ENCODE data around the gene TREH.

DNA sequence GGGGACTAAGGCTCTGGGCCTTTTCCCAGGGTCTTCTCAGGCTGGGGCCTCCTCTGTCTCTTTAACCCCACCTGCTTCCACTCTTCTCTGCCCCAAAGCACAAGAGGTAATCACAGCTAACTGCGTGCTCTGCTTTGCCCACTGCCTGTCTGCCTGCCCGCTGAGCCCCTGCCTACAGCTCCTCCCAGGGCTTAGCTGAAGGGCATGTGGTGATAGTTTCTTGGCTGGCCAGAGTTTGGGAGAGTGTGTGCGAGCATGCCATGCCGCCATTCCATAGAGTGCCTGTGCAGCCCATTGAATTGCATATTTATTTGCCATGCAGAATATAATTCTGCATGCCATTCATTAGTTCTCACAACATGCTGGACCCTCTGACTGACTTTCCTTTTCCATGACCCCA lies 39.6 kb downstream of the TREH start:
- TF ChIP-seq EZH2 (IDR thresholded peaks at IDR 0.05; ENCODE audit: insufficient read depth, poor library complexity, severe bottlenecking) (no peak), EZH2phosphoT487 (IDR thresholded peaks at IDR 0.05; ENCODE audit: insufficient read depth, low read depth) (no peak)

Data from GM23248 (cell line).